ENCODE data around the gene MYLK. TPM values are rescaled to one million over a fixed set of nuclear protein-coding genes. Genes with fewer than 3 reads are reported as not detected.
A peak's percentile ranks its signal among the peaks of the same experiment; 100 is the strongest.

Gene MYLK
- total and polyA plus RNA-seq, 9 of the 15 experiments (the other 6 are each of a cell fraction or from before 2014, with no cell fraction given), result 0.11 to 0.53 (median 0.18) TPM; not detected in 2

DNA sequence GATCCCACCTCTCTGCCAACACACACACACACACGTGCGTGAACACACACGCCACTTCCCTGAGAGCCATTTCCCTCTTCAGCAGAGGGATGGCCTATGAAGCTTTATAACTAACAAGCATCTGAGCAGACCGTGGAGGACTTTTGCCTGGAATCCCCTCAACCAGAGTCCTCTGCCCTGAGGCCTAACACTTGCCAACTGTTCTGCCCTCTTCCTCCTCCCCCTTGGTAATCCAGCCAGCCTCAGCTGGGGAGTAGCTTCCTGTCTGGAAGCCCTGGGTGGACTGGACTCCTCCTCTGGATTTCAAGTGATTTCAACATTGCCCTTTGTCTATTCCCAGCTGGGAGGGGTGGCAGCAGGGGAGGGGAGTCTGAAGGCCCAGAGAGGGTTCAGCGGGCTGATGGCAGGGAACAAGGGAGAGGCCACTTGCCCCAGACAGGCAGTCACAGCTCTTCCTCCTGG lies 230.9 kb downstream of the MYLK start (continued):
- TF ChIP-seq, protein P1, sequence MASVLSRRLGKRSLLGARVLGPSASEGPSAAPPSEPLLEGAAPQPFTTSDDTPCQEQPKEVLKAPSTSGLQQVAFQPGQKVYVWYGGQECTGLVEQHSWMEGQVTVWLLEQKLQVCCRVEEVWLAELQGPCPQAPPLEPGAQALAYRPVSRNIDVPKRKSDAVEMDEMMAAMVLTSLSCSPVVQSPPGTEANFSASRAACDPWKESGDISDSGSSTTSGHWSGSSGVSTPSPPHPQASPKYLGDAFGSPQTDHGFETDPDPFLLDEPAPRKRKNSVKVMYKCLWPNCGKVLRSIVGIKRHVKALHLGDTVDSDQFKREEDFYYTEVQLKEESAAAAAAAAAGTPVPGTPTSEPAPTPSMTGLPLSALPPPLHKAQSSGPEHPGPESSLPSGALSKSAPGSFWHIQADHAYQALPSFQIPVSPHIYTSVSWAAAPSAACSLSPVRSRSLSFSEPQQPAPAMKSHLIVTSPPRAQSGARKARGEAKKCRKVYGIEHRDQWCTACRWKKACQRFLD (CRISPR knock-in tag; IDR thresholded peaks at IDR 0.05), result peak; percentile 33; the same call in 1 of the 2 replicates
- TF ChIP-seq LEF1 (IDR thresholded peaks at IDR 0.05), result no peak
- TF ChIP-seq GABPA (tag; conservative IDR thresholded peaks at IDR 0.05; ENCODE audit: low read depth), result peak; percentile 34; the same call in 1 of the 2 replicates
- TF ChIP-seq ZNF24 (IDR thresholded peaks at IDR 0.05), result no peak
- TF ChIP-seq, protein P2, sequence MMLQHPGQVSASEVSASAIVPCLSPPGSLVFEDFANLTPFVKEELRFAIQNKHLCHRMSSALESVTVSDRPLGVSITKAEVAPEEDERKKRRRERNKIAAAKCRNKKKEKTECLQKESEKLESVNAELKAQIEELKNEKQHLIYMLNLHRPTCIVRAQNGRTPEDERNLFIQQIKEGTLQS (IDR thresholded peaks at IDR 0.05), result no peak
- TF ChIP-seq, protein P2 (CRISPR knock-in tag; conservative IDR thresholded peaks at IDR 0.05), result no peak
- TF ChIP-seq, protein P3, sequence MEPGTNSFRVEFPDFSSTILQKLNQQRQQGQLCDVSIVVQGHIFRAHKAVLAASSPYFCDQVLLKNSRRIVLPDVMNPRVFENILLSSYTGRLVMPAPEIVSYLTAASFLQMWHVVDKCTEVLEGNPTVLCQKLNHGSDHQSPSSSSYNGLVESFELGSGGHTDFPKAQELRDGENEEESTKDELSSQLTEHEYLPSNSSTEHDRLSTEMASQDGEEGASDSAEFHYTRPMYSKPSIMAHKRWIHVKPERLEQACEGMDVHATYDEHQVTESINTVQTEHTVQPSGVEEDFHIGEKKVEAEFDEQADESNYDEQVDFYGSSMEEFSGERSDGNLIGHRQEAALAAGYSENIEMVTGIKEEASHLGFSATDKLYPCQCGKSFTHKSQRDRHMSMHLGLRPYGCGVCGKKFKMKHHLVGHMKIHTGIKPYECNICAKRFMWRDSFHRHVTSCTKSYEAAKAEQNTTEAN (CRISPR knock-in tag; IDR thresholded peaks at IDR 0.05), result no peak
- TF ChIP-seq HDGF (IDR thresholded peaks at IDR 0.05), result no peak
- TF ChIP-seq KLF16 (IDR thresholded peaks at IDR 0.05), result no peak
- TF ChIP-seq ZNF589 (CRISPR knock-in tag; IDR thresholded peaks at IDR 0.05; ENCODE audit: low read depth), result peak; percentile 61; the same call in 1 of the 2 replicates
- TF ChIP-seq RCOR1 (IDR thresholded peaks at IDR 0.05; ENCODE audit: borderline replicate concordance in 1 of 2, low read depth in 2 of 2, low read length in 2 of 2), result no peak
- no peak for TF ChIP-seq RHOXF2B (CRISPR knock-in tag; conservative IDR thresholded peaks at IDR 0.05)
- no peak for TF ChIP-seq NFE2 (IDR thresholded peaks at IDR 0.05; ENCODE audit: low read depth)
- no peak for TF ChIP-seq ZNF780A (CRISPR knock-in tag; IDR thresholded peaks at IDR 0.05)
- no peak for TF ChIP-seq MTA2 (IDR thresholded peaks at IDR 0.05; ENCODE audit: low read depth)
- TF ChIP-seq, protein P4, sequence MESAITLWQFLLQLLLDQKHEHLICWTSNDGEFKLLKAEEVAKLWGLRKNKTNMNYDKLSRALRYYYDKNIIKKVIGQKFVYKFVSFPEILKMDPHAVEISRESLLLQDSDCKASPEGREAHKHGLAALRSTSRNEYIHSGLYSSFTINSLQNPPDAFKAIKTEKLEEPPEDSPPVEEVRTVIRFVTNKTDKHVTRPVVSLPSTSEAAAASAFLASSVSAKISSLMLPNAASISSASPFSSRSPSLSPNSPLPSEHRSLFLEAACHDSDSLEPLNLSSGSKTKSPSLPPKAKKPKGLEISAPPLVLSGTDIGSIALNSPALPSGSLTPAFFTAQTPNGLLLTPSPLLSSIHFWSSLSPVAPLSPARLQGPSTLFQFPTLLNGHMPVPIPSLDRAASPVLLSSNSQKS (CRISPR knock-in tag; IDR thresholded peaks at IDR 0.05), result no peak
- TF ChIP-seq ZNF175 (CRISPR knock-in tag; IDR thresholded peaks at IDR 0.05; ENCODE audit: low read depth), result peak; percentile 77
- TF ChIP-seq, protein P5, sequence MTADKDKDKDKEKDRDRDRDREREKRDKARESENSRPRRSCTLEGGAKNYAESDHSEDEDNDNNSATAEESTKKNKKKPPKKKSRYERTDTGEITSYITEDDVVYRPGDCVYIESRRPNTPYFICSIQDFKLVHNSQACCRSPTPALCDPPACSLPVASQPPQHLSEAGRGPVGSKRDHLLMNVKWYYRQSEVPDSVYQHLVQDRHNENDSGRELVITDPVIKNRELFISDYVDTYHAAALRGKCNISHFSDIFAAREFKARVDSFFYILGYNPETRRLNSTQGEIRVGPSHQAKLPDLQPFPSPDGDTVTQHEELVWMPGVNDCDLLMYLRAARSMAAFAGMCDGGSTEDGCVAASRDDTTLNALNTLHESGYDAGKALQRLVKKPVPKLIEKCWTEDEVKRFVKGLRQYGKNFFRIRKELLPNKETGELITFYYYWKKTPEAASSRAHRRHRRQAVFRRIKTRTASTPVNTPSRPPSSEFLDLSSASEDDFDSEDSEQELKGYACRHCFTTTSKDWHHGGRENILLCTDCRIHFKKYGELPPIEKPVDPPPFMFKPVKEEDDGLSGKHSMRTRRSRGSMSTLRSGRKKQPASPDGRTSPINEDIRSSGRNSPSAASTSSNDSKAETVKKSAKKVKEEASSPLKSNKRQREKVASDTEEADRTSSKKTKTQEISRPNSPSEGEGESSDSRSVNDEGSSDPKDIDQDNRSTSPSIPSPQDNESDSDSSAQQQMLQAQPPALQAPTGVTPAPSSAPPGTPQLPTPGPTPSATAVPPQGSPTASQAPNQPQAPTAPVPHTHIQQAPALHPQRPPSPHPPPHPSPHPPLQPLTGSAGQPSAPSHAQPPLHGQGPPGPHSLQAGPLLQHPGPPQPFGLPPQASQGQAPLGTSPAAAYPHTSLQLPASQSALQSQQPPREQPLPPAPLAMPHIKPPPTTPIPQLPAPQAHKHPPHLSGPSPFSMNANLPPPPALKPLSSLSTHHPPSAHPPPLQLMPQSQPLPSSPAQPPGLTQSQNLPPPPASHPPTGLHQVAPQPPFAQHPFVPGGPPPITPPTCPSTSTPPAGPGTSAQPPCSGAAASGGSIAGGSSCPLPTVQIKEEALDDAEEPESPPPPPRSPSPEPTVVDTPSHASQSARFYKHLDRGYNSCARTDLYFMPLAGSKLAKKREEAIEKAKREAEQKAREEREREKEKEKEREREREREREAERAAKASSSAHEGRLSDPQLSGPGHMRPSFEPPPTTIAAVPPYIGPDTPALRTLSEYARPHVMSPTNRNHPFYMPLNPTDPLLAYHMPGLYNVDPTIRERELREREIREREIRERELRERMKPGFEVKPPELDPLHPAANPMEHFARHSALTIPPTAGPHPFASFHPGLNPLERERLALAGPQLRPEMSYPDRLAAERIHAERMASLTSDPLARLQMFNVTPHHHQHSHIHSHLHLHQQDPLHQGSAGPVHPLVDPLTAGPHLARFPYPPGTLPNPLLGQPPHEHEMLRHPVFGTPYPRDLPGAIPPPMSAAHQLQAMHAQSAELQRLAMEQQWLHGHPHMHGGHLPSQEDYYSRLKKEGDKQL (CRISPR knock-in tag; IDR thresholded peaks at IDR 0.05; ENCODE audit: borderline replicate concordance), result no peak
- TF ChIP-seq TBL1XR1 (IDR thresholded peaks at IDR 0.05; ENCODE audit: low read length in 2 of 2), result no peak
- no peak for TF ChIP-seq SRSF1 (IDR thresholded peaks at IDR 0.05; ENCODE audit: low read depth, low read length)

All from K562 (cell line).